NCI-H2196 (cell line): ENCODE results near the gene OTOF.

Experiments
- DNase-seq: peaks from one replicate; lab custom pipeline; 2025; ENCODE audit not compliant: unreplicated experiment; lab: John Stamatoyannopoulos, UW

OTOF gene

DNA sequence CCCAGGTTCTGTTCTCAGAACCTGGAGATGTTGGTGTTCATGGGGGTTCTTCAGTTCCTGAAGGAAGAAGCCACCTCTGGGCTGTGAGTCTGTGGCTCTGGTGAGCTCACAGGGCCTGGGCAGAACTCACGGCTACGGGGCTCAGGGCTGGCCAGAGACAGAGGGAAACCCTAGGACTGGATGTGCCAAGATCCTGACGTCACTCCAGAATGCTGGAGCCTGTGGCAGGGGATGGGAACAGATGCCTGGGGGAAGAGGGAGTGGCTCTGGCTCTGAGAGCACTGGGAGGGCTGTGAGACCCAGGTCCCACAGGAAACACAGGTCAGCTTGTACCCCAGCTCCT is at the start of gene OTOF:
Gene OTOF, minus strand, starts transcription at position 214 of the 343 bp plus-strand sequence.
- DNase-seq: no peak

GRCh38 chr2:26526589-26526988 is 48.7 kb upstream of the OTOF start:
- DNase-seq: no peak

DNA sequence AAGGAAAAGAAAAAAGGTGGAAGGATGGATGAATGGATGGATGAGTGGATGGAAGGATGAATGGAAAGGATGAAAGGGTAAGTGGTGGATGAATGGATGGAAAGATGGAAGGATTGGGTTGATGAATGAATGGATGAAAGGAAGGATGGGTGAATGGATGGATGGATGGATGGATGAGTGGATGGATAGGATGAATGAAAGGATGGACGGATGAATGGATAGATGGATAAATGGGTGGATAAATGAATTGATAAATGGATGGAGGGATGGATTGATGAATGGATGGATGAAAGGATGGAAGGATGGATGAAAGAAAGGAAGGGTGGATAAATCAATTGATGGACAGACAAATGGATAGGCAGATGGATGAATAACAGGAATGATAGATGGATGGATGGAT is 48.2 kb upstream of the OTOF start:
- no peak for DNase-seq

GRCh38 chr2:26523750-26524149 is 45.8 kb upstream of the OTOF start:
- DNase-seq: no peak

- no peak for DNase-seq
These were observed 44.8 kb upstream of the OTOF start for GRCh38 chr2:26522751-26523171.

DNA sequence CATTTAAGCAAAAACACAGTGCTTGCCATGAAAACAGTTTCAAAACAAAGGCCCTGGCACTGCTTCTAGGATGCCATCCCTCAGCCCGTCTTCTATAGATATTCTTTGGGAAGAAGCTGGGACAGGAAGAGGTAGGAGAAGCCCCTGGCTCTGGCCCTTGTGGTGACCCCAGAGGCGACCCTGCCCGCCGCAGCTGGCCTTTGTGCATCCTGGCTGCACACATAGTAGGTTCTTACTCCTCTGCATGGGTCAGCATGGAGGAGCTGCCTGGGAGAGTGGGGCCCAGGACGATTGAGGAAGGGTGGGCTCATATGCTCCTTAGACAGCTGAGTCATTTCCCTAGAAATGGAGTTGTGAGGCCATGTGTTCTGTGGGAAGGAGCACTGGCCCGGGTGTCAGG is 44.4 kb upstream of the OTOF start:
- no peak for DNase-seq

- DNase-seq: no peak
These were observed 43.9 kb upstream of the OTOF start for GRCh38 chr2:26521913-26522180.

DNA sequence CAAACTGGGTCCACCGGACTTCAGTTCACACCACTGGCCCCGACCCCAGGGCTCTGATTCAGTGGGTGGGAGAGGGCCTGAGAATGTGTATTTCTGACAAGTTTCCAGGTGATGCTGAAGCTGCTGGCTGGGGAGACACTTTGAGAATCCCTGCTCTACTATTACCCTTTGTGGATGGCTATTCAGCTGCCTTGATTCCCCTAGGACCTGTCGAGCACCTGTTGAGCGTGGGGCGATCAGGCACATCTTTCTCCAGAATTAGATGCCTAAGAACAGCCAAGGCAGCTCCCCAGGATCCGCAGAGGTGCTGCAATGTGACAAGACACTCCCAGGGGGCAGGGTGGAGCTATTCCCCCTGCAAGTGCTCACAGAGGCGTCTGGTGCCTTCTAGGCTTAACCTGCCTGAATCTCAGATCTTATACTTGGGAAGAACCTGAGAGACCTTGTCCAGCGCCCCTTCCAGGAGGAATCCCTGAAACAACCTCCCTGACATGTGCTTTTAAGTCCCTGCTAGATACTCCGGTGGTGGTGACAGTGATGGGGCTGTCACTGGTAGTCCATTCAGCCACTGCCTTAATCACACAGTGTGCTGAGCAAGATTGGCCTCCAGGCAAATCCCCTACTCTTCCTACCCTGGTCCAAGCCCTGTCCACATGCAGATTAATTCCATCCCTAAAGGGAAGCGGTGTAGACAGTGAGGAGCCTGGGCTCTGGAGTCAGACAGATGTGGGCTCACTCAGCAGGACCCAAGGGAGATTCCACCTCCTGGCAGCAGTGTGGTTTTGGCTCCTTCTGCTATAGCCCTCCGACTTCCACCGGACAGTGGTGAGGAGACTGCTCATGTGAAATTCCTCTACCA is 43.4 kb upstream of the OTOF start:
- peak; percentile 51 for DNase-seq

DNA sequence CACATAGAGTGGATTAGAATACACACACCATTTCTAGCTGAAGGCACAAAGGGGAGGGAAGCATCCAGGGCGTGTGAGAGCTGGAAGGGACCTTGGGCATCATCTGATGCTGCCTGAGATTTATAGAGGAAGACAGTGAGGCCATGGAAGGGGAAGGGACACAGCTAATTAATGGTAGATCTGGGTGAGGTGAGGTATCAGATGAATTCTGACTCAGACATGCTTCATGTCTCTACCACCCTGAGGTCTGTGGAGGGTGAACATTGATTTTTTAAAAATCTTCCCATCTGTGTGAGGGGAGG is 42.2 kb upstream of the OTOF start:
- no peak for DNase-seq

GRCh38 chr2:26519396-26520147 is 41.6 kb upstream of the OTOF start:
- no peak for DNase-seq

GRCh38 chr2:26516781-26517180 is 38.9 kb upstream of the OTOF start:
- no peak for DNase-seq

- DNase-seq: no peak
These were observed 38.3 kb upstream of the OTOF start for GRCh38 chr2:26516246-26516645.

GRCh38 chr2:26515771-26516170 is 37.8 kb upstream of the OTOF start:
- DNase-seq: no peak

DNA sequence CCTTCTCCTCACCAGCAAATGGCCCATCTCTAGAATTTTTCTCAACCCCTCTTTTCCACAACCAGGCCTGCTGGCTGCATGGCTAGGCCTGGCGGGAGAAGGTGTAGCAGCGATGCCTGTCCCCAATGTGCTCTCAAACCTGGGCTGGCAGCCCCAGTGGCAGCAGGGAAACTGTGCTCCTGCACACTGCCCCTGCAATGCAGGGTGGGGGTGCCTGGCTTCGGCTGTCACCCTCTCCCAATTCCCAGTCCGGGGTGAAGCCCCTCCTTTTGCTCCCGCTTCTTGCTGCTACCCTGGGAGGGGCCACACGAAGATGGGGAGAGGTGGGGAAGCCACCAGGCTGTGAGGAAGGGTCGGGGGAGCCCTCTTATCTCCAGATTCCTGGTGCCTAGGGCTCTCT is 36.1 kb upstream of the OTOF start:
- DNase-seq: no peak

GRCh38 chr2:26513261-26513660 is 35.3 kb upstream of the OTOF start:
- no peak for DNase-seq

- DNase-seq: no peak
These were observed 33.5 kb upstream of the OTOF start for GRCh38 chr2:26511466-26511865.

DNA sequence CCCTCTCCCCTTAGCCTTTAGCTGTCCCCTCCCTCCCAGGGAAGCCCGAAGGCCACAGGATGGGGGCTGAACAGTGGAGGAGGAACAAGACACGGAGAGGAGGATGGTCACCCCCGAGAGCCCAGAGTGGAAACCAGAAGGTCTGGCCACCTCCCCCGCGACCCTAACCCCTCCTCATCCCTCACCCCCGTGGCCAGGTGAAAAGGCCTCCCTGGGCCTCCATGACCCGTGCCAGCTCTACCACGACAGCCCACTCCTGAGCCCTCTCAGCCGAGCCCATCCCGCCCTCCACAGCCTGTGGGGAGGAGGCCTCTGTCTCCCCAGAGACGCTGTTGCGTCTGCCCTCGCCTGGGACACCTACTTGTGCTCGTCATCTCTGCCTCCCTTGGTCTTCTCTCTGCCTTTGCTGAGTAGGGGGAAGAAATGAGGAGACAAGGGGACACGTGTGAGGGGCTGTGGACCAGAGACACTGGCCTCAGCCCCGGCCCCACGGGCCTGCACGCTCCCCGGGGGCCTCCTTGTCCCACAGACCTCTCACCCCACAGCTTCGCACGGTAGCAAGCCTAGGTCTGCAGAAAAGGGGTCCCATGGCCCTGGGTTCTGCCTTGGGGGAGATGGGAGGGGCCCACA is 32.5 kb upstream of the OTOF start:
- DNase-seq: no peak

- DNase-seq: no peak
These were observed 31.2 kb upstream of the OTOF start for GRCh38 chr2:26509141-26509540.

DNA sequence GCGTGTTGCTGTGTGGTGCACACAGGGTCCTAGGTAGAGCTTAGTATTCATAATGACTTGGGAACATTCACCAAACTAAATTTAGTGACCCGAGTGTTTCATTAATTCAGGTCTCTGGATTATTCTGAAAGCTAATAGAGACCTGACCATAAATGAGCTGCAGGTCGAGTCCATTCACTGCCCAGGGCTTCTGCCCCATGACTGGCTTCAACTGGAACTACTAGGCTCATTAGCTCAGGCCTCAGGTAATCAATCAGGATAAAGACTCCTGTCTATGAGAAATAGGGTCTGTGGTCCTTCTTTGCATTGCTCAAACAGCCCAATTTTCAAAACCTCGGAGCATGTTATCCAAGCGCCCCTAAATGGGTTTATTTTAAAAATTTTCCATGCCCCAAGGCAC is 30.0 kb upstream of the OTOF start:
- no peak for DNase-seq

DNA sequence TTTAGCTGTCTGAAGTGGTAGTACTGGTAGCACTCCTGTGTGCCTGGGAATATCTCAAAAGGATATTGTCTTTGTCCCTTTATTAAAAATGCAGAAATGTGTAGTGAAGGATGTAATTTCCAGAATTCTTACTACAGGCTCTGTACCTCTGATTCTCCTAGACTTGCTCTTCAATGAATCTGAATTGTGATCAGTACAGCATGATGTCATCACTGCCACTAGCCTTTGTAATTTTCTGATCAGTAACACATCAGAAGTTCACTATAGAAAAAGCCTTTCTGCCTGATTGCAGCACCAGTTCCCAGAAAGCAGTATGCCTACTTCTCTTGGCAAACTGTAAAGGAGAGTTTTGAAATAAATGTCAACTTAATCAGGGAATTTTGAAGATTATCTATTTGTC is 29.2 kb upstream of the OTOF start:
- no peak for DNase-seq

DNA sequence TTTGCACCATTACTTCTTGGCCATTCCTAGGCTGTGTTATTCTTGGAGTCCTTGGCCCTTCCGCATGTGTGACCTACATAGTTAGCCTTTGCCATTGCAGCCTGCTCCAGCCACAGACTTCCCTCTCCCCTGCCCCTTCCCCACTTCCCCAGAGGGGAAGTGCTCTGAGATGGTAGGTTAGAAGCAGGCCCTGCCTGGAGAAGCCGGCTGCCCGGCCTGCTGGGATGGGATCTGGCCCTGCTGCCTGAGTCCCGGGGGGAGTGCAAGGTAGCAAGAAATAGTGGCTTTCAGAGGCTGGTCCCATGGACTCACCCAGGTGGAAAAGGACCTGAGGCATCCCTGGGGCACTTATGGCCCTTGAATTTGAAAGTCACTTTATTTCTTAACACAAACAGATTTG is 28.4 kb upstream of the OTOF start:
- DNase-seq: no peak

- DNase-seq: no peak
These were observed 26.1 kb upstream of the OTOF start for GRCh38 chr2:26504002-26504401.
